A673 (cell line): ENCODE data around the gene NR1I3.

Source experiments
- EZH2 ChIP-seq: fragments of 200-600 bp; sonication (generic); IDR thresholded peaks from 2 replicates; pipeline ENCODE4 v1.6.1; 2017; ENCODE audit warnings: borderline replicate concordance, low read depth, mild to moderate bottlenecking, mixed read lengths, antibody characterized with exemption, low read length; ENCODE audit not compliant: poor library complexity, severe bottlenecking
- TF ChIP-seq, protein P1 (sequence below): fragments of 300-800, 200-600 bp; sonication (generic); conservative IDR thresholded peaks from 2 replicates; pipeline ENCODE4 v1.5.1; 2017; ENCODE audit warnings: low read depth, mild to moderate bottlenecking, antibody characterized with exemption, low read length, moderate library complexity, mixed read lengths

DNA sequence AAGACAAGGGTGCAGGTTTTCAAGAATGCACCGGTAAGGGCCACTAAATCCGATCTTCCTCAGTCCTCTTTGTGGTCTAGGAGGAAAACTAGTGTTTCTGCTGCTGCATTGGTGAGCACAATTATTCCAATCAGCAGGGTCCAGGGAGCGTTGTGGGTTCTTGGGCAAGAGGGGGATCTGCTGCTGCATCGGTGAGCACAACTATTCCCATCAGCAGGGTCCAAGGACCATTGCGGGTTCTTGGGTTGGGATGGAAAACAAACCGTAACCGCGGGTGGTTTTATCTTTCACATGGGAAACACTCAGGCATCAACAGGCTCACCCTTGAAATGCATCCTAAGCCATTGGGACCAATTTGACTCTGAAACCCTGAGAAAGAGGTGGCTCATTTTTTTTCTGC is 13.6 kb upstream of the NR1I3 start:
- TF ChIP-seq, protein P1, sequence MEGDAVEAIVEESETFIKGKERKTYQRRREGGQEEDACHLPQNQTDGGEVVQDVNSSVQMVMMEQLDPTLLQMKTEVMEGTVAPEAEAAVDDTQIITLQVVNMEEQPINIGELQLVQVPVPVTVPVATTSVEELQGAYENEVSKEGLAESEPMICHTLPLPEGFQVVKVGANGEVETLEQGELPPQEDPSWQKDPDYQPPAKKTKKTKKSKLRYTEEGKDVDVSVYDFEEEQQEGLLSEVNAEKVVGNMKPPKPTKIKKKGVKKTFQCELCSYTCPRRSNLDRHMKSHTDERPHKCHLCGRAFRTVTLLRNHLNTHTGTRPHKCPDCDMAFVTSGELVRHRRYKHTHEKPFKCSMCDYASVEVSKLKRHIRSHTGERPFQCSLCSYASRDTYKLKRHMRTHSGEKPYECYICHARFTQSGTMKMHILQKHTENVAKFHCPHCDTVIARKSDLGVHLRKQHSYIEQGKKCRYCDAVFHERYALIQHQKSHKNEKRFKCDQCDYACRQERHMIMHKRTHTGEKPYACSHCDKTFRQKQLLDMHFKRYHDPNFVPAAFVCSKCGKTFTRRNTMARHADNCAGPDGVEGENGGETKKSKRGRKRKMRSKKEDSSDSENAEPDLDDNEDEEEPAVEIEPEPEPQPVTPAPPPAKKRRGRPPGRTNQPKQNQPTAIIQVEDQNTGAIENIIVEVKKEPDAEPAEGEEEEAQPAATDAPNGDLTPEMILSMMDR: no peak
- no peak for TF ChIP-seq EZH2
